HepG2 (cell line): Measurements from ENCODE around the gene PYGB. TPM values are rescaled to one million over a fixed set of nuclear protein-coding genes. Genes with fewer than 3 reads are reported as not detected.

Source experiments
- ATAC-seq: fragments of 200-7000 bp; cut with Tn5 transposase; 3 replicates; pipeline ENCODE4 v1.9.1; 2020; ENCODE audit warnings: mild to moderate bottlenecking, moderate library complexity
- BruUV-seq: library from RNA; stranded (reverse); fragments of 400-500 nt; replicated peaks from 2 replicates; lab custom pipeline; 2021; lab: Mats Ljungman, UMichigan
- CTCF ChIA-PET: fragments of 300-600 bp; formaldehyde crosslinking; extraction: SDS; loops from one replicate; lab custom pipeline; 2021; ENCODE audit warnings: low total read pairs, inconsistent platforms, low intra/inter-chr PET ratio; lab: Yijun Ruan, JAX
- POLR2A ChIA-PET: fragments of 350-600 bp; sonication (Branson Sonifier 250); formaldehyde crosslinking; loops from one replicate; lab custom pipeline; 2020; ENCODE audit warnings: antibody characterized with exemption, inconsistent platforms; lab: Yijun Ruan, JAX
- DNase-seq: peaks from one replicate; pipeline ENCODE4 v3.0.0-alpha.2; 2015; ENCODE audit warnings: low spot score
- FAIRE-seq: peaks from 3 replicates; lab custom pipeline; 2011; peaks lifted over from hg19 to GRCh38; lab: Jason Lieb, UNC
- H2AFZ ChIP-seq: one replicate; pipeline ENCODE4 v1.6.1; 2011; ENCODE audit warnings: low read length, inconsistent platforms
- H3K27ac ChIP-seq: fragments of 300-600 bp; 3 replicates; pipeline ENCODE4 v1.8.0; 2011; ENCODE audit warnings: mixed run types, mild to moderate bottlenecking, mixed read lengths, low read length, inconsistent platforms; ENCODE audit not compliant: insufficient read depth; ENCODE audit errors: extremely low read length
- H3K27me3 ChIP-seq, 2 experiments: fragments of 200-600 bp in 1 of 2; 2 replicates in 1 of 2; 3 replicates in 1 of 2; pipeline versions ENCODE4 v1.6.0 to v1.8.0; 2011; ENCODE audit warnings: low read length in 2 of 2, mild to moderate bottlenecking in 2 of 2, moderate library complexity in 2 of 2, inconsistent platforms in 1 of 2; ENCODE audit not compliant: insufficient read depth in 2 of 2, control insufficient read depth in 1 of 2
- H3K36me3 ChIP-seq, 2 experiments: fragments of 200-600 bp in 1 of 2; replicated peaks in 1 of 2; 2 replicates in 1 of 2; 3 replicates in 1 of 2; pipeline versions ENCODE4 v1.5.1 to v1.8.0; 2011; ENCODE audit warnings: low read length in 2 of 2, inconsistent platforms in 1 of 2; ENCODE audit not compliant: insufficient read depth in 2 of 2, control insufficient read depth in 1 of 2
- H3K4me1 ChIP-seq: 2 replicates; pipeline ENCODE4 v1.5.1; 2012; ENCODE audit warnings: low read length, inconsistent platforms; ENCODE audit not compliant: insufficient read depth
- H3K4me2 ChIP-seq: 2 replicates; pipeline ENCODE4 v1.6.0; 2011; ENCODE audit warnings: low read depth, low read length, inconsistent platforms
- H3K4me3 ChIP-seq, 3 experiments: fragments of 200-600 bp in 1 of 3; sonication (generic), shearing (Covaris generic) in 1 of 3; replicated peaks in 1 of 3; 2 replicates each; pipeline ENCODE4 v1.5.1; 2011 to 2016; ENCODE audit warnings: low read length in 3 of 3, inconsistent platforms in 2 of 3, low read depth in 2 of 3, mild to moderate bottlenecking in 2 of 3, control low read depth in 1 of 3, mixed read lengths in 1 of 3; ENCODE audit not compliant: insufficient read depth in 1 of 3
- H3K79me2 ChIP-seq: one replicate; pipeline ENCODE4 v1.6.1; 2011; ENCODE audit warnings: low read length, inconsistent platforms; ENCODE audit not compliant: insufficient read depth
- H3K9ac ChIP-seq: 2 replicates; pipeline ENCODE4 v1.6.0; 2011; ENCODE audit warnings: mild to moderate bottlenecking, low read depth, low read length, inconsistent platforms; ENCODE audit not compliant: insufficient read depth
- H3K9me3 ChIP-seq: 2 replicates; pipeline ENCODE4 v1.5.1; 2012; ENCODE audit warnings: mild to moderate bottlenecking, low read length
- H4K20me1 ChIP-seq: 2 replicates; pipeline ENCODE4 v1.6.0; 2011; ENCODE audit warnings: inconsistent platforms, mild to moderate bottlenecking, low read length, moderate library complexity; ENCODE audit not compliant: insufficient read depth
- ATF5 ChIP-seq: sonication (generic); formaldehyde crosslinking; IDR thresholded peaks from 2 replicates; pipeline ENCODE4 v1.4.0; 2020; ENCODE audit warnings: mild to moderate bottlenecking, low read depth, missing genetic modification reagents
- FOSL1 ChIP-seq: sonication (generic); formaldehyde crosslinking; IDR thresholded peaks from 2 replicates; pipeline ENCODE4 v1.9.0; 2021; ENCODE audit warnings: missing genetic modification reagents, borderline replicate concordance
- KAT7 ChIP-seq: IDR thresholded peaks from 2 replicates; pipeline ENCODE4 v1.6.1; 2018; ENCODE audit warnings: borderline replicate concordance, missing compliant biosample characterization
- KDM5B ChIP-seq: sonication (generic); formaldehyde crosslinking; IDR thresholded peaks from 2 replicates; pipeline ENCODE4 v1.4.0; 2020; ENCODE audit warnings: missing genetic modification reagents, mild to moderate bottlenecking, borderline replicate concordance
- LCORL ChIP-seq, 2 experiments: fragments of 450-650 bp in 1 of 2; sonication (generic) in 1 of 2; formaldehyde crosslinking in 1 of 2; IDR thresholded peaks; 2 replicates each; pipeline versions ENCODE4 v1.5.0 to v1.6.1; 2017 to 2020; ENCODE audit warnings: antibody characterized with exemption in 1 of 2, missing genetic modification reagents in 1 of 2
- PAWR ChIP-seq: sonication (generic); formaldehyde crosslinking; IDR thresholded peaks from 2 replicates; pipeline ENCODE4 v1.4.0; 2020; ENCODE audit warnings: missing genetic modification reagents, mild to moderate bottlenecking, borderline replicate concordance
- POLR2A ChIP-seq, 2 experiments: IDR thresholded peaks; 2 replicates each; pipeline ENCODE4 v1.6.1; 2011; ENCODE audit warnings: low read depth in 2 of 2, low read length in 2 of 2, mild to moderate bottlenecking in 1 of 2, moderate library complexity in 1 of 2; ENCODE audit not compliant: insufficient read depth in 1 of 2
- RBFOX2 ChIP-seq: fragments of 200-400 bp; formaldehyde crosslinking; IDR thresholded peaks from 2 replicates; pipeline ENCODE4 v1.6.1; 2017; ENCODE audit warnings: low read depth, mild to moderate bottlenecking, low read length
- SIN3A ChIP-seq: IDR thresholded peaks from 2 replicates; pipeline ENCODE4 v1.6.1; 2011; ENCODE audit warnings: low read depth, mild to moderate bottlenecking, control low read depth, low read length, borderline replicate concordance
- SOX13 ChIP-seq, 3 experiments: fragments of 450-650 bp in 1 of 3; sonication (generic) in 1 of 3; formaldehyde crosslinking in 1 of 3; IDR thresholded peaks in 2 of 3; conservative IDR thresholded peaks in 1 of 3; 2 replicates each; pipeline versions ENCODE4 v1.5.0 to v1.6.1; 2016 to 2020; ENCODE audit warnings: antibody characterized with exemption in 1 of 3, mild to moderate bottlenecking in 1 of 3, missing compliant biosample characterization in 1 of 3, missing genetic modification reagents in 1 of 3, moderate library complexity in 1 of 3
- TEAD2 ChIP-seq: sonication (generic); formaldehyde crosslinking; IDR thresholded peaks from 2 replicates; pipeline ENCODE4 v1.9.0; 2021; ENCODE audit warnings: missing genetic modification reagents
- ZFYVE20 ChIP-seq: sonication (generic); formaldehyde crosslinking; IDR thresholded peaks from 2 replicates; pipeline ENCODE4 v1.8.0; 2023; ENCODE audit warnings: low read depth, mild to moderate bottlenecking, moderate library complexity, missing genetic modification reagents, borderline replicate concordance
- ZNF34 ChIP-seq: sonication (generic); formaldehyde crosslinking; IDR thresholded peaks from 2 replicates; pipeline ENCODE4 v1.4.0; 2020; ENCODE audit warnings: mild to moderate bottlenecking, missing genetic modification reagents, borderline replicate concordance
- ZNF546 ChIP-seq: sonication (generic); formaldehyde crosslinking; conservative IDR thresholded peaks from 2 replicates; pipeline ENCODE4 v1.8.1; 2023; ENCODE audit warnings: mild to moderate bottlenecking, missing genetic modification reagents
- ZNF563 ChIP-seq: sonication (generic); formaldehyde crosslinking; IDR thresholded peaks from 2 replicates; pipeline ENCODE4 v1.8.0; 2022; ENCODE audit warnings: mild to moderate bottlenecking, moderate library complexity, missing genetic modification reagents
- ZNF607 ChIP-seq: sonication (generic); formaldehyde crosslinking; IDR thresholded peaks from 2 replicates; pipeline ENCODE4 v1.5.1; 2020; ENCODE audit warnings: missing genetic modification reagents, mild to moderate bottlenecking, borderline replicate concordance
- ZSCAN5A ChIP-seq: sonication (generic); formaldehyde crosslinking; IDR thresholded peaks from 2 replicates; pipeline ENCODE4 v1.8.0; 2022; ENCODE audit warnings: mild to moderate bottlenecking, missing genetic modification reagents, borderline replicate concordance
- WGBS: methylation state at CpG from one replicate; pipeline ENCODE4 v1.1.6; 2017; ENCODE audit warnings: low lambda C conversion rate; 5-methylcytosine and 5-hydroxymethylcytosine counted together
- in situ Hi-C: cut with HindIII; loops from 2 replicates; pipeline ENCODE4 v1.10.0; 2017; ENCODE audit warnings: low pct_unique_long_range_greater_than_20kb; ENCODE audit not compliant: extremely low pct_ligation_motif_present
- intact Hi-C: fragments of 100-400 bp; cut with micrococcal nuclease; formaldehyde crosslinking; loops from one replicate; pipeline ENCODE4 v1.10.0; 2022; ENCODE audit not compliant: unreplicated experiment
- polyA plus RNA-seq, 8 experiments: library from polyadenylated mRNA; depleted of rRNA in 3 of 8; stranded (reverse) in 7 of 8; unstranded in 1 of 8; fragments of >200 nt; fragmentation: Illumina TruSeq in 4 of 8; extraction: Trizol in 4 of 8; gene quantifications; 2 replicates each; pipeline versions ENCODE4 v1.2.1 to v1.2.3, GENCODE V29; 2011 to 2016; ENCODE audit warnings: low read depth in 4 of 8, missing spikeins in 1 of 8, mixed read lengths in 1 of 8; ENCODE audit not compliant: insufficient read depth in 1 of 8
- total RNA-seq, 5 experiments: library from RNA; depleted of rRNA; stranded (reverse); fragments of >200 nt; fragmentation: Illumina TruSeq; extraction: Trizol; gene quantifications; 2 replicates each; pipeline ENCODE4 v1.2.3, GENCODE V29; 2016; ENCODE audit warnings: low read depth in 1 of 5
- TF ChIP-seq, protein P1 (sequence below): sonication (generic); formaldehyde crosslinking; IDR thresholded peaks from 2 replicates; pipeline ENCODE4 v1.5.1; 2020; ENCODE audit warnings: missing genetic modification reagents, mild to moderate bottlenecking, borderline replicate concordance

PYGB gene
- total and polyA plus RNA-seq, 2 of the 13 experiments (the other 11 are each of a cell fraction or from before 2014, with no cell fraction given): 24.2 to 86.3 TPM

DNA sequence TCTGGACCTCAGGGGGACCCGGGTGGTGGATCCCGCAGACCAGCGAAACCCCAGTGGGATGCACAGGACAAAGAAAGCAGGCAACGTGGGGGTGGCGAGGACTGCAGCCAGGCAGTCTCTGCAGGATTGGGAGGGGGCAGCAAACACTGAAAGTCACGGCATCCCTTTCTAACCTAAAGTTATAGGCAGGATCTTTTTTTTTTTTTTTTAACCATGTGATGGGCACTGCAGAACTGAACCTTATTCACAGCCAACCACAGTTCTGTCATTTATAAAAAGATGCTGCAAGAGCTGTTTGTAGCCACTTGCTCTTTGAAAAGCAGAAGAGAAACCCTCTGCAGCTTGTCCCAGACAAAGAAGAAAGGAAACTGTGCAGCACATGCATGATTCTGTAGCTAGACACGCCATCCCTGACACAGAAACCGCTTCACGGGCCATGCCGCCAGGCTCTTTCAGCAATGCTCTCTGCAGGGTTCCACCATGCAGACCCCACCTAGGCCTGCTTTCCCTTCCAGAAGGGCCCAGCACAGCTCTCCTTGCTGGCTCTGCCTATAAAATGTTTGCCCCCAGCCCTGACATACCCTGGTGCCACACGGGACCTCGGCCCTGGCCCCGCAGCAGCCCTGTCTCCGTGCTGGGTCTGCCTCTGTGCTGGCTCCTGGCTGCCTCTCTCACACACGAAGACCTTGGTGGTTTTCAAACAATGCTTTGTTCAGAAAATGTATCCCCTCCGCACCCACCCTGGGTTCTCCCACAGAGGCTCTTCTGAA is 70.8 kb downstream of the PYGB start:
- ChIA-PET POLR2A (no interaction called here), CTCF (interaction anchor here (0.9 kb wide), 1 partner anchor 24 kb away, joined by 3 read pairs; no protein-coding TSS in a partner anchor)
- intact Hi-C loops (no loop called here), in situ Hi-C loops (loop anchor here (25.0 kb wide), 1 partner anchor 344 kb away; no protein-coding TSS in a partner anchor)
- no peak for ATAC-seq
- no peak overlapping the region for H3K4me3 ChIP-seq
- H3K79me2 ChIP-seq: no peaks in the 10 kb centered on the region
- BruUV-seq: no TSS peak
- H3K9me3 ChIP-seq: no peaks in the 10 kb centered on the region
- TF ChIP-seq ZFYVE20 (CRISPR knock-in tag): no peak
- no peak for TF ChIP-seq LCORL (IDR thresholded peaks at IDR 0.05)
- TF ChIP-seq LCORL (CRISPR knock-in tag; IDR thresholded peaks at IDR 0.05): no peak
- no peak for TF ChIP-seq KAT7
- TF ChIP-seq SOX13 (IDR thresholded peaks at IDR 0.05): no peak
- no peak for TF ChIP-seq SOX13 (CRISPR knock-in tag; conservative IDR thresholded peaks at IDR 0.05 in 1 of 2, IDR thresholded peaks at IDR 0.05 in 1 of 2)
- no peak for TF ChIP-seq KDM5B (CRISPR knock-in tag)
- no peak for TF ChIP-seq ATF5 (CRISPR knock-in tag)
- TF ChIP-seq RBFOX2: no peak
- TF ChIP-seq, protein P1, sequence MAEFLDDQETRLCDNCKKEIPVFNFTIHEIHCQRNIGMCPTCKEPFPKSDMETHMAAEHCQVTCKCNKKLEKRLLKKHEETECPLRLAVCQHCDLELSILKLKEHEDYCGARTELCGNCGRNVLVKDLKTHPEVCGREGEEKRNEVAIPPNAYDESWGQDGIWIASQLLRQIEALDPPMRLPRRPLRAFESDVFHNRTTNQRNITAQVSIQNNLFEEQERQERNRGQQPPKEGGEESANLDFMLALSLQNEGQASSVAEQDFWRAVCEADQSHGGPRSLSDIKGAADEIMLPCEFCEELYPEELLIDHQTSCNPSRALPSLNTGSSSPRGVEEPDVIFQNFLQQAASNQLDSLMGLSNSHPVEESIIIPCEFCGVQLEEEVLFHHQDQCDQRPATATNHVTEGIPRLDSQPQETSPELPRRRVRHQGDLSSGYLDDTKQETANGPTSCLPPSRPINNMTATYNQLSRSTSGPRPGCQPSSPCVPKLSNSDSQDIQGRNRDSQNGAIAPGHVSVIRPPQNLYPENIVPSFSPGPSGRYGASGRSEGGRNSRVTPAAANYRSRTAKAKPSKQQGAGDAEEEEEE (CRISPR knock-in tag): no peak
- no peak for TF ChIP-seq ZNF563
- TF ChIP-seq TEAD2 (CRISPR knock-in tag): no peak
- TF ChIP-seq SIN3A: no peak
- TF ChIP-seq ZSCAN5A (CRISPR knock-in tag): no peak
- no peak for TF ChIP-seq POLR2A (IDR thresholded peaks at IDR 0.05; ENCODE audit: insufficient read depth in 1 of 2, low read depth in 2 of 2, low read length in 2 of 2)
- TF ChIP-seq ZNF546 (CRISPR knock-in tag): no peak
- no peak for TF ChIP-seq ZNF34 (CRISPR knock-in tag)
- TF ChIP-seq FOSL1 (CRISPR knock-in tag): no peak
- no peak for TF ChIP-seq PAWR (CRISPR knock-in tag)
- no peak for TF ChIP-seq ZNF607 (CRISPR knock-in tag)
- H2AFZ ChIP-seq: no peak overlapping the region
- no peak overlapping the region for H3K27ac ChIP-seq
- H3K4me1 ChIP-seq: 0 out of 2 replicates have a peak, but pooled peaks cover 4% of the 10 kb centered on the region
- FAIRE-seq: no peak
- no peak for DNase-seq
- H3K9ac ChIP-seq: no peak overlapping the region
- no peaks in the 10 kb centered on the region for H3K27me3 ChIP-seq
- no peak overlapping the region for H3K4me2 ChIP-seq
- WGBS: 97% methylated on average over 16 of the region's 16 CpGs
- no peaks in the 10 kb centered on the region; the same call in 1 of the 2 replicates for H4K20me1 ChIP-seq
- peaks cover 25 to 54% of the 10 kb centered on the region in 2 experiments for H3K36me3 ChIP-seq
